K562 (cell line): ENCODE results near the gene ACTBL2. TPM values are rescaled to one million over a fixed set of nuclear protein-coding genes. Genes with fewer than 3 reads are reported as not detected.

Experiments
- ATAC-seq: fragments of 200-7000 bp; cut with Tn5 transposase; 3 replicates; pipeline ENCODE4 v1.9.1; 2020; ENCODE audit warnings: moderate library complexity
- BruUV-seq: library from RNA; stranded (reverse); fragments of 400-500 nt; replicated peaks from 2 replicates; lab custom pipeline; 2021; lab: Mats Ljungman, UMichigan
- CTCF ChIA-PET: fragments of 300-600 bp; formaldehyde crosslinking; extraction: SDS; loops from one replicate; lab custom pipeline; 2021; ENCODE audit warnings: low intra/inter-chr PET ratio; lab: Yijun Ruan, JAX
- POLR2A ChIA-PET: fragments of 300-600, 350-650 bp; sonication (Branson Sonifier 250); formaldehyde crosslinking; extraction: SDS; loops from one replicate; lab custom pipeline; 2021; ENCODE audit warnings: antibody characterized with exemption, inconsistent platforms; lab: Yijun Ruan, JAX
- DNase-seq, 4 experiments: peaks; one replicate each; pipeline versions ENCODE4 v3.0.0 to v3.0.0-alpha.2; 2011 to 2018; ENCODE audit warnings: low spot score in 3 of 4, mixed read lengths in 3 of 4; ENCODE audit errors: extremely low read depth in 1 of 4
- FAIRE-seq: peaks from 2 replicates; lab custom pipeline; 2011; peaks lifted over from hg19 to GRCh38; lab: Jason Lieb, UNC
- H2AFZ ChIP-seq: 2 replicates; pipeline ENCODE4 v1.6.0; 2011; ENCODE audit warnings: low read depth, low read length, control low read depth, inconsistent platforms
- H3K27ac ChIP-seq: fragments of 200-600 bp; 3 replicates; pipeline ENCODE4 v1.8.0; 2011; ENCODE audit warnings: low read depth, mild to moderate bottlenecking, control low read depth, inconsistent platforms, low read length, moderate library complexity, mixed read lengths; ENCODE audit errors: extremely low read depth
- H3K27me3 ChIP-seq, 2 experiments: fragments of 300-600 bp in 1 of 2; 2 replicates in 1 of 2; 3 replicates in 1 of 2; pipeline versions ENCODE4 v1.6.0 to v1.8.0; 2011; ENCODE audit warnings: inconsistent platforms in 2 of 2, low read length in 2 of 2, mild to moderate bottlenecking in 1 of 2, mixed read lengths in 1 of 2, moderate library complexity in 1 of 2; ENCODE audit not compliant: control insufficient read depth in 2 of 2, insufficient read depth in 2 of 2
- H3K36me3 ChIP-seq: fragments of 300-600 bp; 3 replicates; pipeline ENCODE4 v1.8.0; 2011; ENCODE audit warnings: mild to moderate bottlenecking, low read length, inconsistent platforms; ENCODE audit not compliant: control insufficient read depth, insufficient read depth
- H3K4me1 ChIP-seq, 2 experiments: fragments of 200-600 bp in 1 of 2; replicated peaks in 1 of 2; 2 replicates in 1 of 2; 3 replicates in 1 of 2; pipeline versions ENCODE4 v1.5.1 to v1.8.0; 2011; ENCODE audit warnings: inconsistent platforms in 2 of 2, low read length in 2 of 2, mild to moderate bottlenecking in 1 of 2, mixed read lengths in 1 of 2, moderate library complexity in 1 of 2; ENCODE audit not compliant: control insufficient read depth in 2 of 2, insufficient read depth in 2 of 2
- H3K4me2 ChIP-seq: 2 replicates; pipeline ENCODE4 v1.6.1; 2011; ENCODE audit warnings: low read length, control low read depth, inconsistent platforms, mixed read lengths; ENCODE audit not compliant: insufficient read depth
- H3K4me3 ChIP-seq: fragments of 200-600 bp; sonication (generic), shearing (Covaris generic); 2 replicates; pipeline ENCODE4 v1.5.1; 2016; ENCODE audit warnings: control low read depth, inconsistent platforms
- H3K79me2 ChIP-seq: fragments of 200-600 bp; 3 replicates; pipeline ENCODE4 v1.8.0; 2011; ENCODE audit warnings: low read length, inconsistent platforms; ENCODE audit not compliant: control insufficient read depth, insufficient read depth
- H3K9ac ChIP-seq, 2 experiments: 2 replicates each; pipeline versions ENCODE4 v1.6.0 to v1.6.1; 2011; ENCODE audit warnings: low read depth in 2 of 2, low read length in 2 of 2, control low read depth in 1 of 2, inconsistent platforms in 1 of 2, mild to moderate bottlenecking in 1 of 2, mixed read lengths in 1 of 2; ENCODE audit not compliant: insufficient read depth in 1 of 2
- H3K9me1 ChIP-seq: one replicate; pipeline ENCODE4 v1.6.0; 2011; ENCODE audit warnings: inconsistent platforms, mild to moderate bottlenecking, low read length, moderate library complexity; ENCODE audit not compliant: control insufficient read depth, insufficient read depth
- H3K9me3 ChIP-seq: replicated peaks from 2 replicates; pipeline ENCODE4 v1.5.1; 2011; ENCODE audit warnings: low read depth, low read length, inconsistent platforms; ENCODE audit not compliant: control insufficient read depth, insufficient read depth
- H4K20me1 ChIP-seq: replicated peaks from 2 replicates; pipeline ENCODE4 v1.6.1; 2011; ENCODE audit warnings: low read length, inconsistent platforms, mixed read lengths; ENCODE audit not compliant: control insufficient read depth, insufficient read depth
- FOXP1 ChIP-seq: sonication (generic); formaldehyde crosslinking; IDR thresholded peaks from 2 replicates; pipeline ENCODE4 v1.8.0; 2022; ENCODE audit warnings: mild to moderate bottlenecking, missing genetic modification reagents
- GTF2E2 ChIP-seq: fragments of 200-800 bp; sonication (Bioruptor generic); IDR thresholded peaks from 2 replicates; pipeline ENCODE4 v1.6.1; 2016; ENCODE audit warnings: missing genetic modification characterization, missing compliant biosample characterization
- HEY1 ChIP-seq: fragments of 250-450 bp; sonication (Bioruptor Pico); IDR thresholded peaks from 2 replicates; pipeline ENCODE4 v1.5.0; 2020; ENCODE audit warnings: mild to moderate bottlenecking, moderate library complexity, borderline replicate concordance
- KLF10 ChIP-seq: fragments of 250-450 bp; sonication (Bioruptor Pico); IDR thresholded peaks from 2 replicates; pipeline ENCODE4 v1.6.1; 2021; ENCODE audit warnings: matching md5 sums
- MBD2 ChIP-seq: sonication (generic); IDR thresholded peaks from 2 replicates; pipeline ENCODE4 v1.6.1; 2016; ENCODE audit warnings: low read depth, borderline replicate concordance
- MEF2A ChIP-seq: IDR thresholded peaks from 2 replicates; pipeline ENCODE4 v1.6.1; 2011; ENCODE audit warnings: low read depth, mild to moderate bottlenecking, low read length, moderate library complexity; ENCODE audit not compliant: control insufficient read depth
- MYBL2 ChIP-seq, 2 experiments: fragments of 450-650 bp in 1 of 2; sonication (generic) in 1 of 2; formaldehyde crosslinking in 1 of 2; IDR thresholded peaks; 2 replicates each; pipeline versions ENCODE4 v1.6.1 to v1.8.1; 2017 to 2022; ENCODE audit warnings: borderline replicate concordance in 1 of 2, inconsistent platforms in 1 of 2, low read depth in 1 of 2, mild to moderate bottlenecking in 1 of 2, missing genetic modification reagents in 1 of 2, moderate library complexity in 1 of 2
- NELFE ChIP-seq: IDR thresholded peaks from 2 replicates; pipeline ENCODE4 v1.6.1; 2011; ENCODE audit warnings: mild to moderate bottlenecking; ENCODE audit not compliant: insufficient read depth, insufficient read length
- PHB2 ChIP-seq: fragments of 450-650 bp; IDR thresholded peaks from 2 replicates; pipeline ENCODE4 v1.6.1; 2017; ENCODE audit warnings: low read depth
- RBFOX2 ChIP-seq: fragments of 200-400 bp; formaldehyde crosslinking; IDR thresholded peaks from 2 replicates; pipeline ENCODE4 v1.6.1; 2017; ENCODE audit warnings: low read depth, mild to moderate bottlenecking, low read length, moderate library complexity
- RBM25 ChIP-seq: fragments of 200-400 bp; formaldehyde crosslinking; IDR thresholded peaks from 2 replicates; pipeline ENCODE4 v1.6.1; 2018; ENCODE audit warnings: low read length, low read depth, moderate library complexity; ENCODE audit not compliant: severe bottlenecking
- SMAD4 ChIP-seq: fragments of 250-450 bp; sonication (Bioruptor Pico); conservative IDR thresholded peaks from 2 replicates; pipeline ENCODE4 v1.8.0; 2021; ENCODE audit warnings: inconsistent platforms, mild to moderate bottlenecking, moderate library complexity
- SMARCA4 ChIP-seq: fragments of 450-650 bp; IDR thresholded peaks from 2 replicates; pipeline ENCODE4 v1.6.1; 2016
- SP2 ChIP-seq: IDR thresholded peaks from 2 replicates; pipeline ENCODE4 v1.6.1; 2011; ENCODE audit warnings: mild to moderate bottlenecking, low read depth, low read length, moderate library complexity; ENCODE audit not compliant: poor library complexity, severe bottlenecking; ENCODE audit errors: extremely low read depth
- XRCC4 ChIP-seq: IDR thresholded peaks from one replicate; pipeline ENCODE4 v1.6.1; 2011; ENCODE audit not compliant: insufficient read depth, insufficient read length; ENCODE audit errors: extremely low read depth
- ZKSCAN1 ChIP-seq: fragments of 150-350 bp; IDR thresholded peaks from 2 replicates; pipeline ENCODE4 v1.6.1; 2016; ENCODE audit warnings: low read depth, low read length
- ZNF174 ChIP-seq: fragments of 250-450 bp; sonication (Bioruptor Pico); IDR thresholded peaks from 2 replicates; pipeline ENCODE4 v1.4.0; 2020; ENCODE audit warnings: mild to moderate bottlenecking
- ZNF445 ChIP-seq: fragments of 250-450 bp; sonication (Bioruptor Pico); IDR thresholded peaks from 2 replicates; pipeline ENCODE4 v1.4.0; 2020; ENCODE audit warnings: low read depth, mild to moderate bottlenecking, moderate library complexity
- ZZZ3 ChIP-seq: fragments of 450-650 bp; IDR thresholded peaks from 2 replicates; pipeline ENCODE4 v1.6.1; 2016; ENCODE audit warnings: antibody characterized with exemption, mild to moderate bottlenecking, moderate library complexity
- WGBS: fragments of 100-300 bp; shearing (Covaris generic); methylation state at CpG from one replicate; pipeline ENCODE4 v1.1.6; 2016; ENCODE audit warnings: low coverage, mixed read lengths; ENCODE audit not compliant: insufficient coverage; ENCODE audit errors: missing lambda C conversion rate; 5-methylcytosine and 5-hydroxymethylcytosine counted together
- in situ Hi-C: fragments of 300-500 bp; cut with MboI; formaldehyde crosslinking; loops from 4 replicates; pipeline ENCODE4 v1.15.0; 2018; ENCODE audit warnings: inconsistent platforms, mixed read lengths
- intact Hi-C: fragments of 100-400 bp; cut with micrococcal nuclease; formaldehyde crosslinking; loops from 2 replicates; pipeline ENCODE4 v1.14.2; 2022
- polyA plus RNA-seq, 8 experiments: library from polyadenylated mRNA; depleted of rRNA in 4 of 8; stranded (reverse) in 5 of 8; unstranded in 3 of 8; fragments of >200 nt; fragmentation: Nextera tagmentation in 2 of 8; fragmentation: Illumina TruSeq in 1 of 8; extraction: Ambion mirVana in 2 of 8; extraction: Trizol in 1 of 8; gene quantifications; 2 replicates each; pipeline versions ENCODE4 v1.2.1 to v1.2.3, GENCODE V29; 2011 to 2014; ENCODE audit warnings: inconsistent platforms in 1 of 8, missing spikeins in 1 of 8
- total RNA-seq, 7 experiments: library from RNA; depleted of rRNA in 6 of 7; stranded (reverse); fragments of >200 nt in 6 of 7; fragmentation: Illumina TruSeq in 2 of 7; extraction: Trizol in 2 of 7; gene quantifications; 2 replicates each; pipeline versions ENCODE4 v1.2.1 to v1.2.3, GENCODE V29; 2011 to 2021; ENCODE audit warnings: low replicate concordance in 1 of 7
- TF ChIP-seq, protein P1 (sequence below): fragments of 450-650 bp; IDR thresholded peaks from 2 replicates; pipeline ENCODE4 v1.7.0; 2016; ENCODE audit warnings: borderline replicate concordance

Gene ACTBL2
- total and polyA plus RNA-seq, 9 of the 15 experiments (the other 6 are each of a cell fraction or from before 2014, with no cell fraction given), result not detected

DNA sequence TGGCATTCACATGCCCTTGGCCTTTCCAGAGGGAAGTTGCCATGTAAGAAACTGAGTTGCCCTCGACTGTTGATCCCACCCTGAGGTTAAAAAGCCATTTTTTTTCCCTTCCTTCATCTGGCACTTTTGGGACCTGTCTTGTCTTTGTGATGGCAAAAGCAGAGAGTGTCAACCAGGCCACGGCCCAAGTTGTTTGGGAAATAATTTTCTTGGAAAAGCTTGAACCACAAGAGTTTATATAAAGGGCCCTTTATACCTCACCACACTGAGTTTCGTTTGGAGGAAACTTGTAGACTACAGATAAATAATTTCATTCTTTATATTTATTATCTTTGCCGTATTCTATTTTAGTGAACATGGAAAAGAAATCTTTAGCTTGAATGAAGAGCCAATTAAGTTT is 34.3 kb downstream of the ACTBL2 start:
- POLR2A ChIA-PET, result no interaction called here
- CTCF ChIA-PET, result no interaction called here
- FAIRE-seq, result no peak

More for the DNA sequence above, 34.3 kb downstream of the ACTBL2 start:
- WGBS, result 3% methylated on average over 4 of the region's 4 CpGs
- Histone ChIP-seq H3K4me2 (no peak overlapping the region), H3K79me2 (no peaks in the 10 kb centered on the region), H3K4me1 (peaks cover 0 to 4% of the 10 kb centered on the region in 2 experiments; a peak in 3 of 5 replicates), H2AFZ (no peak overlapping the region), H3K36me3 (no peaks in the 10 kb centered on the region), H4K20me1 (no peaks in the 10 kb centered on the region), H3K9me1 (no peaks in the 10 kb centered on the region), H3K27ac (no peak overlapping the region), H3K4me3 (no peak overlapping the region), H3K27me3 (no peaks in the 10 kb centered on the region), H3K9ac (no peak overlapping the region), H3K9me3 (no peaks in the 10 kb centered on the region)
- BruUV-seq, result no TSS peak
- ATAC-seq (no peak), DNase-seq (no peak)
- in situ Hi-C loops, result no loop called here
- TF ChIP-seq SP2 (no peak), MYBL2 (IDR thresholded peaks at IDR 0.05; ENCODE audit: low read depth) (no peak), MYBL2 (CRISPR knock-in tag; IDR thresholded peaks at IDR 0.05; ENCODE audit: borderline replicate concordance) (no peak), HEY1 (CRISPR knock-in tag) (no peak), XRCC4 (no peak), MBD2 (no peak), NELFE (no peak), SMAD4 (CRISPR knock-in tag) (no peak), RBFOX2 (no peak), GTF2E2 (tag) (no peak), RBM25 (no peak), KLF10 (CRISPR knock-in tag) (no peak), ZZZ3 (no peak), ZKSCAN1 (no peak), ZNF174 (CRISPR knock-in tag) (no peak), FOXP1 (CRISPR knock-in tag) (no peak), SMARCA4 (no peak), ZNF445 (CRISPR knock-in tag) (no peak), PHB2 (no peak), MEF2A (no peak)
- TF ChIP-seq, protein P1, sequence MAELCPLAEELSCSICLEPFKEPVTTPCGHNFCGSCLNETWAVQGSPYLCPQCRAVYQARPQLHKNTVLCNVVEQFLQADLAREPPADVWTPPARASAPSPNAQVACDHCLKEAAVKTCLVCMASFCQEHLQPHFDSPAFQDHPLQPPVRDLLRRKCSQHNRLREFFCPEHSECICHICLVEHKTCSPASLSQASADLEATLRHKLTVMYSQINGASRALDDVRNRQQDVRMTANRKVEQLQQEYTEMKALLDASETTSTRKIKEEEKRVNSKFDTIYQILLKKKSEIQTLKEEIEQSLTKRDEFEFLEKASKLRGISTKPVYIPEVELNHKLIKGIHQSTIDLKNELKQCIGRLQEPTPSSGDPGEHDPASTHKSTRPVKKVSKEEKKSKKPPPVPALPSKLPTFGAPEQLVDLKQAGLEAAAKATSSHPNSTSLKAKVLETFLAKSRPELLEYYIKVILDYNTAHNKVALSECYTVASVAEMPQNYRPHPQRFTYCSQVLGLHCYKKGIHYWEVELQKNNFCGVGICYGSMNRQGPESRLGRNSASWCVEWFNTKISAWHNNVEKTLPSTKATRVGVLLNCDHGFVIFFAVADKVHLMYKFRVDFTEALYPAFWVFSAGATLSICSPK, result no peak
- intact Hi-C loops, result no loop called here
